Suprapubic skin (tissue), 4 donors: Measurements from ENCODE around the gene TRPM1. TPM values are rescaled to one million over a fixed set of nuclear protein-coding genes. Genes with fewer than 3 reads are reported as not detected.

Experiments used
- DNase-seq, 2 donors: peaks; one replicate each; pipeline ENCODE4 v3.0.0-alpha.2; 2019; ENCODE audit warnings: low spot score in 2 of 2
- H3K27ac ChIP-seq: fragments of 200-600 bp; sonication (generic); one replicate; pipeline ENCODE4 v1.5.1; 2019
- H3K27me3 ChIP-seq: fragments of 200-600 bp; sonication (generic); one replicate; pipeline ENCODE4 v1.5.1; 2019
- H3K36me3 ChIP-seq: fragments of 200-600 bp; sonication (generic); one replicate; pipeline ENCODE4 v1.5.1; 2019
- H3K4me1 ChIP-seq: fragments of 200-600 bp; sonication (generic); one replicate; pipeline ENCODE4 v1.5.1; 2019
- H3K4me3 ChIP-seq: fragments of 200-600 bp; sonication (generic); one replicate; pipeline ENCODE4 v1.5.1; 2019; ENCODE audit warnings: mild to moderate bottlenecking
- H3K9me3 ChIP-seq: fragments of 200-600 bp; sonication (generic); one replicate; pipeline ENCODE4 v1.5.1; 2019
- EP300 ChIP-seq: sonication (generic); formaldehyde crosslinking; IDR thresholded peaks from one replicate; pipeline ENCODE4 v1.6.1; 2017; ENCODE audit warnings: antibody characterized with exemption
- POLR2A ChIP-seq, 2 donors: fragments of 450-650 bp; IDR thresholded peaks; one replicate each; pipeline ENCODE4 v1.6.1; 2017; ENCODE audit warnings: antibody characterized with exemption in 2 of 2, mild to moderate bottlenecking in 2 of 2, moderate library complexity in 2 of 2
- POLR2AphosphoS5 ChIP-seq, 3 donors: sonication (generic); formaldehyde crosslinking; IDR thresholded peaks; one replicate each; pipeline ENCODE4 v1.6.1; 2017; ENCODE audit warnings: antibody characterized with exemption in 3 of 3
- WGBS: methylation state at CpG from one replicate; pipeline ENCODE4 v1.1.5; 2018; 5-methylcytosine and 5-hydroxymethylcytosine counted together
- total RNA-seq, 4 donors: library from RNA; depleted of rRNA; stranded (reverse); fragments of >200 nt; gene quantifications; one replicate each; pipeline ENCODE4 v1.1.0, GENCODE V29; 2016
- TF ChIP-seq, protein P1 (sequence below), 2 donors: fragments of 200-600 bp in 1 of 2; fragments of 450-650 bp in 1 of 2; sonication (generic) in 1 of 2; IDR thresholded peaks; one replicate each; pipeline ENCODE4 v1.5.1; 2016 to 2019; ENCODE audit warnings: antibody characterized with exemption in 2 of 2, mild to moderate bottlenecking in 1 of 2, moderate library complexity in 1 of 2

Gene TRPM1
- total RNA-seq, 4 donors from 2014 or later: 5.1 to 15.2 (median 10.2) TPM

DNA sequence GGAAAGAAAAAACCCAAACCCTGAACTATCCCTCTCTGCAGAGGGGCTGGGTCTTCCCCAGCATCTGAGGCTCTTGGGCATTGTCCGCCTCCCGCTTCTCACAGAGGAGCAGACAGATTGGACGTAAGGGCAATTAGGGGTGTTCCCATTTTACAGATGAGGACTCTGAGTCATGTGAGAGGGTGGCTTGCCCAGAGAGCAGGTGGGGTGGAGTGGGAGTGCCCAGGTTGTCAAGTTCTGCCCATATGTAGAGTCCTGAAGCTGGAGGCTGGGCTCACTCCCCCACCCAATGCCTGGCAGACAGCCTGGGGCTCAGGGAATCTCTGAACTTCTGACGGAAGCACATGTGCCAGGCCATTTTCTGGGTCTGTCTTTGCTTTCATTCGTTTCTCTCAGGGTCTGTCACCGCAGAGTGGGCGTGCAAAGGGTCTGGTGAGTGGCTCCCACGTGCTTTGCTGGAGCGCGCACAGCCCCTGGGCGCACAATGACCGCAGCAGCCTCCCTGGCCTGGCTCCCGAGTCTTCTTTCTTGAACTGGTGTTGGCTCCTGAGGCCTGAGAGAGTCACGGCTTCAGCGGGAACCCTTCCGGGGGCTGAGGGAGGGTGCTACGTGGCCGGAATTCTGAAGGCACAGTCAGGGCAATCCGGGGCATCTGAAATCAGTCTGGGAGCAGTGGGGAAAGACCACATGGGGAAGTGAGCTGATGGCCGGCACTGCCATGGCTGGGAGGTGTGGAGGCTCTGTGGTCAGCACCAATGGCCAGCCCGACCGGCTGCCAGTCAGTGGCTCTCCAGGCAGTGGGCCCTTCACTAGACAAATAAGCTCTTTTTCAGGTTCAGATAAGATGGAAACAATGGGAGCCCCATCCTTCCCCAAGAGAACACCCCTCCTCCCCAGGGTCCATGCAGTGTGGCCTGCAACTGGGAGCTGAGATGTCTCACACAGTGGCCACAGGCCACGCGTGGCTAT is 1.1 kb upstream of the TRPM1 start:
- no peak overlapping the region for H3K27ac ChIP-seq
- WGBS: 84% methylated on average over 14 of the region's 24 CpGs
- H3K27me3 ChIP-seq: no peaks in the 10 kb centered on the region
- no peaks in the 10 kb centered on the region for H3K9me3 ChIP-seq
- H3K36me3 ChIP-seq: no peaks in the 10 kb centered on the region
- DNase-seq: no peak
- TF ChIP-seq EP300 (no peak), POLR2AphosphoS5 (IDR thresholded peaks at IDR 0.05) (no peak), POLR2A (IDR thresholded peaks at IDR 0.05) (no peak)
- TF ChIP-seq, protein P1, sequence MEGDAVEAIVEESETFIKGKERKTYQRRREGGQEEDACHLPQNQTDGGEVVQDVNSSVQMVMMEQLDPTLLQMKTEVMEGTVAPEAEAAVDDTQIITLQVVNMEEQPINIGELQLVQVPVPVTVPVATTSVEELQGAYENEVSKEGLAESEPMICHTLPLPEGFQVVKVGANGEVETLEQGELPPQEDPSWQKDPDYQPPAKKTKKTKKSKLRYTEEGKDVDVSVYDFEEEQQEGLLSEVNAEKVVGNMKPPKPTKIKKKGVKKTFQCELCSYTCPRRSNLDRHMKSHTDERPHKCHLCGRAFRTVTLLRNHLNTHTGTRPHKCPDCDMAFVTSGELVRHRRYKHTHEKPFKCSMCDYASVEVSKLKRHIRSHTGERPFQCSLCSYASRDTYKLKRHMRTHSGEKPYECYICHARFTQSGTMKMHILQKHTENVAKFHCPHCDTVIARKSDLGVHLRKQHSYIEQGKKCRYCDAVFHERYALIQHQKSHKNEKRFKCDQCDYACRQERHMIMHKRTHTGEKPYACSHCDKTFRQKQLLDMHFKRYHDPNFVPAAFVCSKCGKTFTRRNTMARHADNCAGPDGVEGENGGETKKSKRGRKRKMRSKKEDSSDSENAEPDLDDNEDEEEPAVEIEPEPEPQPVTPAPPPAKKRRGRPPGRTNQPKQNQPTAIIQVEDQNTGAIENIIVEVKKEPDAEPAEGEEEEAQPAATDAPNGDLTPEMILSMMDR (IDR thresholded peaks at IDR 0.05): no peak
- no peak overlapping the region for H3K4me3 ChIP-seq
- no peaks in the 10 kb centered on the region for H3K4me1 ChIP-seq

DNA sequence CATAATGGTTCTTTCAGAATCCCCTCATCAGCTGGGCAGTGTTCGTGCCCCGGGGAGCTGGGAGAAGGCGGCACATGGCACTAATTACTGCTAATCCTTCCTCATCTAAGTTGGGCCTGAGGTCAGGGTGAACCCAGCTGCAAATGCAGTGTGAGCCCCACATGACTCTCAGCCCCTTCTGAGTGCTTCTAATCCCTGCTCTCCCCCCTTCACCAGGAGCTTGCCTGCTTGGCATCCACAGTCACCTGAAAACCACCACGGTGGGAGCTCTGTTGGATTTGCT is 455 bp upstream of the TRPM1 start:
- DNase-seq: no peak
- Histone ChIP-seq H3K36me3 (no peaks in the 10 kb centered on the region), H3K27me3 (no peaks in the 10 kb centered on the region), H3K4me3 (no peak overlapping the region), H3K27ac (no peak overlapping the region), H3K4me1 (no peaks in the 10 kb centered on the region), H3K9me3 (no peaks in the 10 kb centered on the region)
- TF ChIP-seq POLR2AphosphoS5 (IDR thresholded peaks at IDR 0.05): no peak
- WGBS: 79% methylated on average over 3 of the region's 4 CpGs

DNA sequence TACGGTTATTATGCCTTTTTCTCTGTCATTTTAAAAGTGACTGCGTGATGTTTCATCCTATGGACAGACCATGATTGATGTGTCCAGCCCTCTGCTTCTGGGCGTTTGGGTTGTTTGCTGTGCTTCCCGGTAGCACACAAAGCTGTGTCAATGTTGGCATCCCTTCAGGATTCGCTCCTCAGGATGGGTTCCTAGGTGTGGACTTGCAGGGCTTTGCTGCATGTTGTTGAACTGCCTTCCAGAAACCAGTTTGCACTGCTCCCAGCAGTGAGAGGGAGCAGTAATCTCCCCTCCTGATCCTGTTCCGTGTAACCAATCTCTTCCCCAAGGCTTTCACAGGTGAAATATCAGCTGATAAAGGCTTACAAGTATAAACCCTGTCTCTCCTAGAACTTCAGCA is 787 bp downstream of the TRPM1 start:
- H3K36me3 ChIP-seq: no peaks in the 10 kb centered on the region
- no peak for DNase-seq
- whole genome bisulfite sequencing: 83% methylated on average over 6 of the region's 6 CpGs
- TF ChIP-seq, protein P1 (IDR thresholded peaks at IDR 0.05): no peak
- TF ChIP-seq POLR2AphosphoS5 (IDR thresholded peaks at IDR 0.05): no peak
- TF ChIP-seq EP300: no peak
- TF ChIP-seq POLR2A (IDR thresholded peaks at IDR 0.05): no peak
- no peak overlapping the region for H3K4me3 ChIP-seq
- H3K27me3 ChIP-seq: no peaks in the 10 kb centered on the region
- H3K4me1 ChIP-seq: no peaks in the 10 kb centered on the region
- no peak overlapping the region for H3K27ac ChIP-seq
- H3K9me3 ChIP-seq: no peaks in the 10 kb centered on the region

DNA sequence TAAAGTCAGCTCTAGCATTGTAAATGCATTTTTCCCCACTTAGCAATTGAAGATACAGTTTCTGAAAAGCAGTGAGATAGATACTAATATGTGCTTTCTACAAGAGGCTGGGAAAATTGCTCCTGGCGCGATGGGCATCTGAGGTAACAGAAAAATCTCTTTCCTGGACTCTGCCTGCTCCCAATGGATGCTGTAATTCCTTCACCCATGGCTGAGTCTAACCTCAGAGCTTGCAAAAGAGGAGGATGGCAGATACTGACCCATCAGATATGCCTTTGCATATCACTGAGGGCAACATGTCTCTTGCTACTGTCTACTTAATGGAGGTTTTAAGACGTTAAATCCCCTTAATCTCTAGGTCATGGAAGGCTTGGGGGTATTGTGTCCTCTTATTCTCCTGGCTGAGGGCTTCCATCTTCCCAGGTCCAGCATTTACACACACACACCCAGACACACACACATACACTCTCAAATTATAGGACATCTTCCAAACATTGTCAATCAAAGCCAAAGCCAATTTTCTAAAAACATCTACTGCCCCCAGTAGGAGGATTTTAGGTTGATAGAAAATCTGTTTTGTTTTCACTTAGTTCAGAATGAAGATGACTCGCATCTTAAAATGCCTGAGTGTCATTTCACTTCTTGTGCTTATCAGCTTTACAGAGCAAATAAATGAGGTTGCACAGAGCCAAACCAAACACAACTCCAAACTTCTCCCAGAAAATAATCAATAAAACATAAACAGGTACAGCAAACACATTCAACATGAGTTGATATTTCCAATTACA is 2.4 kb downstream of the TRPM1 start:
- 66% methylated on average over 4 of the region's 4 CpGs for WGBS
- no peaks in the 10 kb centered on the region for H3K4me1 ChIP-seq
- TF ChIP-seq EP300 (no peak), POLR2AphosphoS5 (IDR thresholded peaks at IDR 0.05) (no peak), POLR2A (IDR thresholded peaks at IDR 0.05) (no peak)
- TF ChIP-seq, protein P1 (IDR thresholded peaks at IDR 0.05): no peak

DNA sequence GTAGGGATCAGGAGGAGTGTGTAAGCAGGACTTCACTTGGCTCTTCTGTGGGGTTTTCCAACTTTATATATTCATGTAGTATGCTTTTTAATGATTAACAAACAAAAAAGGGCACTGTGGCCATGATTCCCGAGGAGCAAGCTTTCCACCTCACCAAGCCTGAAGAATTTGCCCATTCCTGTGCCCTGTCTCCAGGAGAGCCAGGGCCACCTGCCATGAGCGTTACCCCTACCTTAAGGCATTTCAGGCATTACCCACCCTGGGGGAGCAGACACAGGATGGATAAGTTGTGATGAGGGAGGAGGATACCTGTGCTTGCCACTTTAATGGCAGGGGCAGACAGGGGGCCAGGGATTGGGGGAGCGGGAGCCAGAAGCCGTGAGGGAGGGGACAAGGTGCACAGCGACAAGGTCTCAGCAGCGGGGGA is 3.0 kb downstream of the TRPM1 start:
- no peaks in the 10 kb centered on the region for H3K27me3 ChIP-seq
- DNase-seq: no peak
- H3K4me3 ChIP-seq: no peak overlapping the region
- no peaks in the 10 kb centered on the region for H3K4me1 ChIP-seq
- TF ChIP-seq, protein P1 (IDR thresholded peaks at IDR 0.05): no peak
- TF ChIP-seq EP300 (no peak), POLR2A (IDR thresholded peaks at IDR 0.05) (no peak), POLR2AphosphoS5 (IDR thresholded peaks at IDR 0.05) (no peak)
- H3K36me3 ChIP-seq: no peaks in the 10 kb centered on the region
- no peak overlapping the region for H3K27ac ChIP-seq
- WGBS: 76% methylated on average over 6 of the region's 6 CpGs
- H3K9me3 ChIP-seq: no peaks in the 10 kb centered on the region

More for the DNA sequence above, 2.4 kb downstream of the TRPM1 start:
- DNase-seq: no peak
- Histone ChIP-seq H3K27me3 (no peaks in the 10 kb centered on the region), H3K4me3 (no peak overlapping the region), H3K27ac (no peak overlapping the region), H3K36me3 (no peaks in the 10 kb centered on the region), H3K9me3 (no peaks in the 10 kb centered on the region)
